Chondrocyte (in vitro differentiated cells): ENCODE results near the gene TCF7L1. TPM values are rescaled to one million over a fixed set of nuclear protein-coding genes. Genes with fewer than 3 reads are reported as not detected.

Source experiments
- DNase-seq: peaks from one replicate; pipeline ENCODE4 v3.0.0; 2021; ENCODE audit warnings: mixed read lengths, low spot score
- H3K27ac Mint-ChIP-seq: one replicate; pipeline ENCODE4 v1.8.0; 2021; ENCODE audit warnings: mild to moderate bottlenecking, moderate library complexity, mixed read lengths; ENCODE audit not compliant: unreplicated experiment
- H3K27me3 Mint-ChIP-seq: 2 replicates; pipeline ENCODE4 v1.8.0; 2021; ENCODE audit warnings: low read depth, mixed read lengths
- H3K36me3 Mint-ChIP-seq: 2 replicates; pipeline ENCODE4 v1.8.0; 2021; ENCODE audit warnings: low read depth, mixed read lengths
- H3K4me1 Mint-ChIP-seq: 2 replicates; pipeline ENCODE4 v1.8.0; 2021; ENCODE audit warnings: low read depth, mild to moderate bottlenecking, mixed read lengths
- H3K4me3 Mint-ChIP-seq: one replicate; pipeline ENCODE4 v1.8.0; 2021; ENCODE audit warnings: mild to moderate bottlenecking, moderate library complexity, mixed read lengths; ENCODE audit not compliant: unreplicated experiment
- H3K9me3 Mint-ChIP-seq: 2 replicates; pipeline ENCODE4 v1.8.0; 2021; ENCODE audit warnings: low read depth, mixed read lengths
- total RNA-seq: library from RNA; stranded (reverse); gene quantifications from 3 replicates; pipeline ENCODE4 v1.2.1, GENCODE V29; 2021
- TF ChIP-seq, protein P1 (sequence below): fragments of 200-600 bp; sonication (generic); IDR thresholded peaks from 2 replicates; pipeline ENCODE4 v1.5.0; 2021; ENCODE audit warnings: antibody characterized with exemption, mild to moderate bottlenecking, moderate library complexity

The TCF7L1 gene
- total RNA-seq, 1 donor from 2014 or later = 35.0 TPM

DNA sequence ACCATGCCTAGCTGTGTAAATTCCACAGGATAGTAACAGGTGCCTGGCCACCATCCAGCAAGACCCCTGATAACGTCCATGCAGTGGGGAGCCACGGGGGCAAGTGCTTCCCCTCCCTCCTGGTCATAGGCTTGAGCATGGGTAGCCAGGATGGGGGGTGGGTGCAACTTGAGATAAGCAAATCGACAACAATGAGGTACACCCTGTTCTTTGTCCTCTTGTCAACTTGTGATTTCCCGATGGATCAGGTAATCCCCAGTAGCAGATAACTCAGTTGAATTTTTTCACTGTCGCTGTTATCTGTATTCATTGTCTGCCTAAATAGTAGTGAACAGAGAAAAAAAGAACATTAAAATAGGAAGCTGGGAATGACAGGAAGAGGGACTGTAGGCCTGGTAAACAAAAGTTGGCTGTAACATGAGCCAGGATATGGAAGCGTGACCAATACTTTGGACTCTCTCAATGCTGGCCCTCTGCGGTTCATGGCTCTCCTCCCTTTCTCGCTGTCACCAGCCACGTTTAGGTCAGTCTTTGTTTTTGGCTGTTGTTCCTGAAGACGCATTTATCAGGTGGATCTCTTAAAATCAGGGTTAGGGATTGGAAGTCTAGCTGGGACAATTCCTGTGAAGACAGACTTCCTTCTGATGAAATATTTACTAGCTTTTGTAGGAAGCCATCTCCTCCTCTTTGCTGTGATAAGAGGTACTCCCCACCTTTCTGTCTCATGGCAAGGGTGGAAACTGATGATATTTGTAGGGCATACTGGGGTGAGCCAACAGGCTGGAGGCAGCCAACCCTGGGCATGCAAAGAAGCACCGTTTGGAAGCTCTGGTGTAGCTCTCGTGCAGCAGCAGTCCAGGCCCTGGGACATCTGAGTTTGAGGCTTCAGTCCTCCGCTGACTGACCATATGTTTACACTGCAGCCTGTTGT, 42.4 kb downstream of the TCF7L1 start:
- H3K27me3 Mint-ChIP-seq = no peaks in the 10 kb centered on the region
- peak overlapping the region; percentile 82 for H3K27ac Mint-ChIP-seq
- TF ChIP-seq, protein P1, sequence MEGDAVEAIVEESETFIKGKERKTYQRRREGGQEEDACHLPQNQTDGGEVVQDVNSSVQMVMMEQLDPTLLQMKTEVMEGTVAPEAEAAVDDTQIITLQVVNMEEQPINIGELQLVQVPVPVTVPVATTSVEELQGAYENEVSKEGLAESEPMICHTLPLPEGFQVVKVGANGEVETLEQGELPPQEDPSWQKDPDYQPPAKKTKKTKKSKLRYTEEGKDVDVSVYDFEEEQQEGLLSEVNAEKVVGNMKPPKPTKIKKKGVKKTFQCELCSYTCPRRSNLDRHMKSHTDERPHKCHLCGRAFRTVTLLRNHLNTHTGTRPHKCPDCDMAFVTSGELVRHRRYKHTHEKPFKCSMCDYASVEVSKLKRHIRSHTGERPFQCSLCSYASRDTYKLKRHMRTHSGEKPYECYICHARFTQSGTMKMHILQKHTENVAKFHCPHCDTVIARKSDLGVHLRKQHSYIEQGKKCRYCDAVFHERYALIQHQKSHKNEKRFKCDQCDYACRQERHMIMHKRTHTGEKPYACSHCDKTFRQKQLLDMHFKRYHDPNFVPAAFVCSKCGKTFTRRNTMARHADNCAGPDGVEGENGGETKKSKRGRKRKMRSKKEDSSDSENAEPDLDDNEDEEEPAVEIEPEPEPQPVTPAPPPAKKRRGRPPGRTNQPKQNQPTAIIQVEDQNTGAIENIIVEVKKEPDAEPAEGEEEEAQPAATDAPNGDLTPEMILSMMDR = no peak
- H3K4me3 Mint-ChIP-seq = no peak overlapping the region
- H3K36me3 Mint-ChIP-seq = no peaks in the 10 kb centered on the region
- H3K4me1 Mint-ChIP-seq = peaks cover 53% of the 10 kb centered on the region
- H3K9me3 Mint-ChIP-seq = no peaks in the 10 kb centered on the region
- no peak for DNase-seq

DNA sequence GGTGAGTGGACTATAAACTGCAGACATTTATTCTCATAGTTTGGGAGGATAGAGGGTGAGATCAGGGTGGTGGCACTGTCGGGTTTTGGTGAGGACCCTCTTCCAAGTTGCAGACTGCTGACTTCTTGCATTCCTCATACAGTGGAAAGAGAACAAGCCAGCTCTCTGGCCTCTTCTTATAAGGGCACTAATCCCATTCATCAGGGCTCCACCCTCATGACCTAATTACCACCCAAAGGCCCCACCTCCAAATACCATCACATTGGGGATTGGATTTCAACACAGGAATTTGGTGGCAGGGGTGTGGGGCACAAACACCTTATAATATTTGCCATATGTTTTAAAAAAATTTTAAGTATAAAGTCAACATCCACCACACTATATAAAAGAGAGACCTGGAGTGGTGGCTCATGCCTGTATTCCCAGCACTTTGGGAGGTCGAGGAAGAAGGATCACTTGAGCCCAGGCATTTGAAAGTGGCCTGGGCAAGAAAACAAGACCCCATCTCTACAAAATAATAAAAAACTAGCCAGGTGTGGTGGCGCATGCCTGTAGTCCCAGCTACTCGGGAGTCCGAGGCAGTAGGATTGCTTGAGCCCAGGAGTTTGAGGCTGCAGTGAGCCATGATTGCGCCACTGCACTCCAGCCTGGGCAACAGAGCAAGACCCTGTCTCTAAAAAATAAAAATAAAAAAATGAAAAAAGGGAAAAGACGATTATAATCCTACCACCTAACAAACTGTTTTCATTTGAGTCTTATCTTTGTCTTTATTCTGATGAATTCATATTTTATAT, 44.0 kb downstream of the TCF7L1 start:
- TF ChIP-seq, protein P1 = no peak
- no peak for DNase-seq
- no peak overlapping the region for H3K27ac Mint-ChIP-seq
- no peaks in the 10 kb centered on the region for H3K27me3 Mint-ChIP-seq
- no peaks in the 10 kb centered on the region for H3K9me3 Mint-ChIP-seq
- H3K4me1 Mint-ChIP-seq = peaks cover 69% of the 10 kb centered on the region
- H3K36me3 Mint-ChIP-seq = no peaks in the 10 kb centered on the region
- no peak overlapping the region for H3K4me3 Mint-ChIP-seq

DNA sequence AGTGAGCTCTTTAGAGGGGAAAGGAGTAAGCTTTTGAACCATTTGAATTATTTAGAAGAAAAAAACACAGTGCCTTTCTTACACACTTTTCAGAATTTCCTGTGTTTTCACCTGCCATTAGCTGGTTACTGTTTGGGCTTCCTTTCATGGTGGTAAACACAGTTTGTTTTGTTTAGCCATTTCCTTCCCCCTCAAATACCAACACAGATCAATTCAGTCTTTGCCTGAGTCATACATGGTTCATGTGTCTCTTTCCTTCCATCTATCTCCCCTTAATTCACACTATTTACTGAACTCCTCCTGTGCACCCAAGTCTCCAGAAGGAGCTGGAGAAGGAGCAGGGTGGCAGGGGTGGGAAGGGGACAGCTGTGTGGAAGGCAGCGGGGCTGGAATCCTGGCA, 45.0 kb downstream of the TCF7L1 start:
- no peaks in the 10 kb centered on the region for H3K27me3 Mint-ChIP-seq
- no peak for DNase-seq
- H3K27ac Mint-ChIP-seq = no peak overlapping the region
- no peak overlapping the region for H3K4me3 Mint-ChIP-seq
- H3K36me3 Mint-ChIP-seq = no peaks in the 10 kb centered on the region
- H3K4me1 Mint-ChIP-seq = peaks cover 77% of the 10 kb centered on the region
- TF ChIP-seq, protein P1 = no peak
- H3K9me3 Mint-ChIP-seq = no peaks in the 10 kb centered on the region

DNA sequence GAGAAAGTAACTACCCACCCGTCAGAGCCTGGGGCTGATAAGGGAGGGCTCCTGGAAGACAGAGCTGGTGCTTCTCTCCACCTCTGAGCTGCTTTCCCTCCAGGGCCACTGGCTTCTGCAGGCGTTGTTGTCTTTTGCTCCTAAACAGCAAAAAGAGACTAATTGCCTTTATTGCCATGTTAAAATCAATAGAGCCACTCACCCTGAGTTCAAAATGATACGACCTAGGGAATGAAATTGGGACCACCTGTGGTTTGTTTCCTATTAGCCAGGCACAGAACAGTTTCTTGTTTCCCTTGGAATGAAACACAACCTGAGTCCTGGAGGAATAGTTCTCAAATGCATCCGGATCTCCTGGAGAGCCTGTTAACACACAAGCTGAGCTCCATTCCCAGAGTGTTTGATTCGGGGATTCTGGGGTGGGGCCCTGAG, 45.8 kb downstream of the TCF7L1 start:
- Mint-ChIP-seq H3K36me3 (no peaks in the 10 kb centered on the region), H3K9me3 (no peaks in the 10 kb centered on the region), H3K4me1 (peaks cover 81% of the 10 kb centered on the region), H3K27ac (no peak overlapping the region), H3K4me3 (no peak overlapping the region), H3K27me3 (no peaks in the 10 kb centered on the region)
- DNase-seq = no peak
- TF ChIP-seq, protein P1 = no peak

DNA sequence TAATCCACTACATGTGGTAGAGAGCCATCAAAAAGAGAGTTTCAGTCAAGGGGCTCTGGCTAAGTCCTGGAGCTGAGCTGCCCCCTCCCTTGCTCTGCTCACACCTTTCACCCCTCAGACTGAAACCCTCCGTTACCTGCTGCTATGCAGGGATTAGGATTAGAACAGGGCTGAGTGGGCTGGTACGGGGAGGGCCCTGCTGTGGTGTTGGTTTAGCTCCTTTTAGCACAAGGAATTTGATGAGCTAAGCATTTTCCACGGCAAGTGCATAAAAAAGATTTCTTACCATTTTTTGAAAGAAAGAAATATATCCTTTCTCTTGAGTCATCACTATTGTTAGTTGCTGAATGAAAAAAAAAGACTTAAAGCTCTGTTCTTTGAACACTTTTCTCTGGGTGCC, 46.3 kb downstream of the TCF7L1 start:
- no peak for DNase-seq

More for the DNA sequence above, 46.3 kb downstream of the TCF7L1 start:
- Mint-ChIP-seq H3K27me3 (no peaks in the 10 kb centered on the region), H3K9me3 (no peaks in the 10 kb centered on the region), H3K4me1 (peaks cover 81% of the 10 kb centered on the region), H3K27ac (peak overlapping the region; percentile 86), H3K4me3 (no peak overlapping the region), H3K36me3 (no peaks in the 10 kb centered on the region)
- TF ChIP-seq, protein P1 = no peak
